GM23338 (cell line): ENCODE measurements around the gene SLC25A26. TPM values are rescaled to one million over a fixed set of nuclear protein-coding genes. Genes with fewer than 3 reads are reported as not detected.

Experiments used
- ATAC-seq: fragments of 200-7000 bp; cut with Tn5 transposase; 3 replicates; pipeline ENCODE4 v1.9.1; 2020
- DNase-seq: peaks from one replicate; pipeline ENCODE4 v3.0.0-alpha.2; 2015; ENCODE audit warnings: low spot score
- H2AFZ ChIP-seq: fragments of 200-600 bp; sonication (generic); 2 replicates; pipeline ENCODE4 v1.8.0; 2016; ENCODE audit warnings: antibody characterized with exemption, mild to moderate bottlenecking, moderate library complexity
- H3F3A ChIP-seq: fragments of 200-600 bp; sonication (generic); replicated peaks from 2 replicates; pipeline ENCODE4 v1.8.0; 2017; ENCODE audit warnings: antibody characterized with exemption, mixed run types, low read depth
- H3K27ac ChIP-seq: fragments of 200-600 bp; sonication (generic); 2 replicates; pipeline ENCODE4 v1.6.1; 2016; ENCODE audit warnings: low read depth
- H3K27me3 ChIP-seq: fragments of 200-600 bp; sonication (generic); 2 replicates; pipeline ENCODE4 v1.8.0; 2016; ENCODE audit warnings: mild to moderate bottlenecking, mixed run types, moderate library complexity; ENCODE audit not compliant: insufficient read depth
- H3K36me3 ChIP-seq: fragments of 200-600 bp; sonication (generic); 2 replicates; pipeline ENCODE4 v1.8.0; 2016; ENCODE audit warnings: mild to moderate bottlenecking; ENCODE audit not compliant: insufficient read depth
- H3K4me1 ChIP-seq: fragments of 200-600 bp; sonication (generic); 2 replicates; pipeline ENCODE4 v1.8.0; 2016; ENCODE audit warnings: mild to moderate bottlenecking, moderate library complexity; ENCODE audit not compliant: insufficient read depth
- H3K4me2 ChIP-seq: fragments of 200-600 bp; sonication (generic); 2 replicates; pipeline ENCODE4 v1.7.1; 2017; ENCODE audit warnings: mixed run types
- H3K4me3 ChIP-seq: fragments of 200-600 bp; sonication (generic); 2 replicates; pipeline ENCODE4 v1.6.1; 2016; ENCODE audit warnings: mixed run types
- H3K79me2 ChIP-seq: fragments of 200-600 bp; sonication (generic); replicated peaks from 2 replicates; pipeline ENCODE4 v1.8.0; 2017; ENCODE audit warnings: mild to moderate bottlenecking; ENCODE audit not compliant: insufficient read depth
- H3K9me2 ChIP-seq: fragments of 200-600 bp; sonication (generic); 2 replicates; pipeline ENCODE4 v1.8.0; 2017; ENCODE audit not compliant: insufficient read depth
- H4K20me1 ChIP-seq: fragments of 200-600 bp; sonication (generic); replicated peaks from 2 replicates; pipeline ENCODE4 v1.8.0; 2017; ENCODE audit warnings: mild to moderate bottlenecking; ENCODE audit not compliant: insufficient read depth
- H3K27ac Mint-ChIP-seq: 2 replicates; pipeline ENCODE4 v1.8.0; 2020; ENCODE audit warnings: inconsistent platforms, mild to moderate bottlenecking, moderate library complexity, mixed read lengths
- H3K27me3 Mint-ChIP-seq: 3 replicates; pipeline ENCODE4 v1.8.0; 2022; ENCODE audit warnings: low read depth, mild to moderate bottlenecking, moderate library complexity, mixed read lengths, inconsistent platforms; ENCODE audit not compliant: insufficient read depth, poor library complexity
- H3K36me3 Mint-ChIP-seq: 3 replicates; pipeline ENCODE4 v1.8.0; 2021; ENCODE audit warnings: low read depth, mild to moderate bottlenecking, inconsistent platforms, moderate library complexity, mixed read lengths
- H3K4me1 Mint-ChIP-seq: 3 replicates; pipeline ENCODE4 v1.8.0; 2020; ENCODE audit warnings: mild to moderate bottlenecking, inconsistent platforms, mixed read lengths
- H3K4me3 Mint-ChIP-seq: 3 replicates; pipeline ENCODE4 v1.8.0; 2021; ENCODE audit warnings: moderate library complexity, mild to moderate bottlenecking, inconsistent platforms, mixed read lengths
- H3K9me3 Mint-ChIP-seq: 3 replicates; pipeline ENCODE4 v1.8.0; 2020; ENCODE audit warnings: moderate library complexity, mild to moderate bottlenecking, inconsistent platforms, mixed read lengths
- CREB1 ChIP-seq: fragments of 250-450 bp; sonication (Bioruptor Pico); IDR thresholded peaks from 2 replicates; pipeline ENCODE4 v1.5.0; 2020; ENCODE audit warnings: low read depth, mild to moderate bottlenecking, moderate library complexity
- CTCF ChIP-seq, 2 experiments: fragments of 200-600 bp in 1 of 2; sonication (generic) in 1 of 2; conservative IDR thresholded peaks; 2 replicates each; pipeline versions ENCODE4 v1.5.1 to v1.6.1; 2016 to 2017; ENCODE audit warnings: antibody characterized with exemption in 2 of 2, low read depth in 2 of 2, mild to moderate bottlenecking in 2 of 2, moderate library complexity in 1 of 2
- ETS1 ChIP-seq: IDR thresholded peaks from 2 replicates; pipeline ENCODE4 v1.6.1; 2016; ENCODE audit warnings: antibody characterized with exemption
- EZH2 ChIP-seq: fragments of 200-600 bp; sonication (generic); IDR thresholded peaks from one replicate; pipeline ENCODE4 v1.8.0; 2017; ENCODE audit warnings: antibody characterized with exemption, mild to moderate bottlenecking, low read depth; ENCODE audit not compliant: unreplicated experiment
- EZH2phosphoT487 ChIP-seq: fragments of 200-600 bp; sonication (generic); IDR thresholded peaks from one replicate; pipeline ENCODE4 v1.8.1; 2018; ENCODE audit warnings: antibody characterized with exemption; ENCODE audit not compliant: unreplicated experiment
- JUNB ChIP-seq: IDR thresholded peaks from one replicate; pipeline ENCODE4 v1.6.1; 2016; ENCODE audit warnings: antibody characterized with exemption; ENCODE audit not compliant: unreplicated experiment
- NANOG ChIP-seq: IDR thresholded peaks from 2 replicates; pipeline ENCODE4 v1.6.1; 2016; ENCODE audit warnings: antibody characterized with exemption, borderline replicate concordance
- POLR2AphosphoS5 ChIP-seq: IDR thresholded peaks from 2 replicates; pipeline ENCODE4 v1.6.1; 2016; ENCODE audit warnings: antibody characterized with exemption, low read depth
- REST ChIP-seq: IDR thresholded peaks from one replicate; pipeline ENCODE4 v1.6.1; 2018; ENCODE audit warnings: antibody characterized with exemption; ENCODE audit not compliant: unreplicated experiment
- STAT1 ChIP-seq: IDR thresholded peaks from one replicate; pipeline ENCODE4 v1.6.1; 2016; ENCODE audit warnings: antibody characterized with exemption; ENCODE audit not compliant: unreplicated experiment
- ZNF114 ChIP-seq: fragments of 250-450 bp; sonication (Bioruptor Pico); IDR thresholded peaks from 2 replicates; pipeline ENCODE4 v1.5.0; 2020; ENCODE audit warnings: mild to moderate bottlenecking, moderate library complexity
- ZNF331 ChIP-seq: fragments of 250-450 bp; sonication (Bioruptor Pico); IDR thresholded peaks from 2 replicates; pipeline ENCODE4 v1.5.0; 2020; ENCODE audit warnings: low read depth, mild to moderate bottlenecking, moderate library complexity
- ZNF462 ChIP-seq: fragments of 250-450 bp; sonication (Bioruptor Pico); IDR thresholded peaks from 2 replicates; pipeline ENCODE4 v1.5.0; 2020; ENCODE audit warnings: mild to moderate bottlenecking, moderate library complexity
- polyA plus RNA-seq: library from polyadenylated mRNA; unstranded; fragments of >200 nt; fragmentation: Nextera tagmentation; extraction: Ambion mirVana; gene quantifications from 2 replicates; pipeline ENCODE4 v1.2.1, GENCODE V29; 2016
- total RNA-seq: library from RNA; depleted of rRNA; stranded (reverse); fragments of >200 nt; shearing (Covaris generic); gene quantifications from 2 replicates; pipeline ENCODE4 v1.2.3, GENCODE V29; 2014

Gene SLC25A26
- total and polyA plus RNA-seq, 2 experiments from 2014 or later, result 24.8 to 40.2 TPM

- no peaks in the 10 kb centered on the region for H3K4me1 ChIP-seq
- H4K20me1 ChIP-seq, result no peaks in the 10 kb centered on the region
- H3K36me3 ChIP-seq, result no peaks in the 10 kb centered on the region
- no peaks in the 10 kb centered on the region for H3K9me2 ChIP-seq
- peaks cover 13% of the 10 kb centered on the region; the same call in 1 of the 2 replicates for H3K79me2 ChIP-seq
- no peaks in the 10 kb centered on the region for H3F3A ChIP-seq
- Mint-ChIP-seq H3K4me3 (no peak overlapping the region), H3K4me1 (no peaks in the 10 kb centered on the region), H3K27me3 (no peaks in the 10 kb centered on the region), H3K9me3 (no peaks in the 10 kb centered on the region), H3K36me3 (no peaks in the 10 kb centered on the region; the same call in 1 of the 3 replicates), H3K27ac (no peak overlapping the region)
- no peak overlapping the region for H2AFZ ChIP-seq
- H3K27me3 ChIP-seq, result no peaks in the 10 kb centered on the region
- ATAC-seq (no peak), DNase-seq (no peak)
- TF ChIP-seq ZNF462 (CRISPR knock-in tag) (no peak), POLR2AphosphoS5 (no peak), EZH2 (no peak), NANOG (no peak), CREB1 (no peak), STAT1 (no peak), ZNF114 (CRISPR knock-in tag) (no peak), CTCF (conservative IDR thresholded peaks at IDR 0.05; ENCODE audit: low read depth in 2 of 2) (no peak), EZH2phosphoT487 (no peak), ZNF331 (no peak), ETS1 (no peak), JUNB (no peak), REST (no peak)
- H3K4me2 ChIP-seq, result no peak overlapping the region
- H3K27ac ChIP-seq, result no peak overlapping the region
- H3K4me3 ChIP-seq, result no peak overlapping the region
Measured at GRCh38 chr3:66255865-66256264, 35.1 kb downstream of the SLC25A26 start.
